Activated gamma-delta T cell (primary cell): Measurements from ENCODE around the gene THAP10.
"Not testable (repeated sequence)": the region's sequence is repeated elsewhere in the genome, so short reads cannot be mapped to it uniquely, and the experiment has no call there.

Experiments used
- DNase-seq: peaks from one replicate; lab custom pipeline; 2025; lab: John Stamatoyannopoulos, UW

Gene THAP10

DNA sequence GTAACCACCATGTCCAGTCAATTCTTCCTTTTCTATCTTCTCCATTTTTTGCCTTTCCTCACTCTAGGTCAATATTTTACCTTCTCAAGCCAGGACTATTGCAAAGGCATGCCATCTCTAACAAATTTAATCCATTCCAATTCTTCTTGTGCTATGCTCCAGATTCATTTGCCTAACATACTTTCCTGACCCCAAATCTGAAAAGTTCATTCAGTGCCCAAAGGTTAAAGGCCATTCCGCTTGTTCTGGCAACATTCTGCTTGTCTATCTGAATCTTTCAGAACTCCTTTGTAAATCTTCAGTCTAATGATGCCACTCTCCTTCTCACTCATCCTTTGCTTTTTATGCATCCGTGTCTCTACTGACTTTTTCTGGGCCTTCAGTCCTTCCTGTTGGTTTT lies 15.6 kb downstream of the THAP10 start:
- no peak for DNase-seq

DNA sequence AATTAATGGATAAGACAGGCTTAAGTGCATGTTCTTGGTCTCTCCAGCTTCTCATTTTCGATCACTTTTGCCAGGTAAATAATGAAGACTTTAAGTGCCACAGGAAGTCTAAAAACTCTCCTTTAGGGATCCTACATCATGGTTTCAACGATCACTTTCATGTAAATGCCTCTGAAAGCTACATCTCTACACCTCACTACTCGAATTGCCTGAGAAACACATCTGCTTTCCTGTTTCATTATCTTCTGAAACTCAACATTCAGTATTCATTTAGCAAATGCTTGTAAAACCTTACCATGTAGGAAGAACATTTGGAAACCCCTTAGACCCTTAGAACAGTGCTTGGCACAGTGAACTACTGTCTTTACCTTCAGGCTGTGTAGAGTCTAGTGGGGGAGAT lies 16.2 kb downstream of the THAP10 start:
- DNase-seq, result no peak

DNA sequence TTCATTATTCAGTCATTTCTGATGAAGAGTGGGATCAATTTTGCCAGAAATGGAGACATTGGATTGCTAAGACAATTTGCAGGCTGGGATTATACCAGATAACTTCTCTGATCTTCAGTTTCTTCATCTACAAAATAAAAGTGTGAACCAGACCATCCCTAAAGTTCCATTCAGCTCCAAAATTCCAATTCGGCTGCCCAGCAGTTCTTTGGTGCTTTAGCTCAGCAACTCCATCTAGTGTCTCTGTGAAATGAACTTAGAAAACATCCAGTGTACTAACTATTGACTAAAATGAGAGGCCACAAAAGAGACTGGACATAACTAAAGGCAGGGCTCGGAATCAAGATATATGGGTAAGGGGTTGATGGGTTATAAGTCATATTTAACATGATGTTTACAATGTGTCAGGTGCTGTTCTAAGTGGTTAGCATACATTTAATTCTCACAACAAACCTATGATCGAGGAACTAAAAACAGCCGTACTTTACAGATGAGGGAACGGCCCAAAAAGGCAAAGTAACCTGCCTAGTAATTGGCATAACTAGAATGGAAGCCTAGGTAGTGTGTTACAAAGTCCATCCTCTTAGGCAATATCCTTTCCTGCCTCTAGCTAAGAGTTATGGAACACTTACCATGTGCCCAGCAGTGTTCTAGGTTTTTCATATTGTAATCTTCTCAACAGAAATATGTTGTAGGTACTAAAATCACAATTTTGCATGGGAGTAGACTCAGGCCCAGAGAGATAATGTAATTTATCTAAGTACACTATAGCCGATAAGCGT lies 17.0 kb downstream of the THAP10 start:
- no peak for DNase-seq

DNA sequence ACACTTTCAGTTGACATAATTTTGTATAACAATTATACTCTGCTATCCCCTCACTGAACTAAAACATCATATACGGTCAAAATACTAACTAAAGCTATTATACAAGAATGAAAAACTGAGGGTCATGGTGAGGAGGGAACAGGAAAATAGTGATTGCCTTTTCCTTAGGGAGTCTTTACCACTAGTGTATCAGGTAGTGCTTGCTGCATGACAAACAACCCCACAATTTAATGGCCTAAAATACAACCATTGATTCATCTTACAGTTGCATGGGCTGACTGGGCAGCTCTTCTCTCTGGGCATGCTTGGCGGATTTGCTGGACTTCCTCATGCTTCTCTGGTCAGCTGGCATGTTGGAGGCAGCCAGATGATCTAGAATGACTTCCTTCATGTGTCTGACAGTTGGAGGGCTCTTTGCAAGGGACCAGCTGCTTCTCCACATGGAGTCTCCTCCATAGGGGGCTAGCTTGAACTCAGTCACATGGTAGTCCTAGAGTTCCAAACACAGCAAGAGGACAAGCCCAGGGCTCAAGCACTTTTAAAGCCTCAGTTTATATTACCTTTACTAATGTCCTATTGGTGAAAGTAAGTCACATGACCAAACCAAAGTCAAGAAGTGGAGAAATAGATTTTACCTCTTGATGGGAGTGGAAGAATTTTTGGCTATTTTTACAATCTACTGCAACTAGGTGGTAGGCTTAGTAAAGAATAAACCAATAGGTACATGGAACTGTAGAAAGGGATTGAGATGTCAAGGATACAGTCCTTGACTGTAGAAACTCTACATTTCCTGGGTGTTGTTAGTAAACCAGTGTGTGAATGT lies 18.8 kb downstream of the THAP10 start:
- DNase-seq, result no peak

DNA sequence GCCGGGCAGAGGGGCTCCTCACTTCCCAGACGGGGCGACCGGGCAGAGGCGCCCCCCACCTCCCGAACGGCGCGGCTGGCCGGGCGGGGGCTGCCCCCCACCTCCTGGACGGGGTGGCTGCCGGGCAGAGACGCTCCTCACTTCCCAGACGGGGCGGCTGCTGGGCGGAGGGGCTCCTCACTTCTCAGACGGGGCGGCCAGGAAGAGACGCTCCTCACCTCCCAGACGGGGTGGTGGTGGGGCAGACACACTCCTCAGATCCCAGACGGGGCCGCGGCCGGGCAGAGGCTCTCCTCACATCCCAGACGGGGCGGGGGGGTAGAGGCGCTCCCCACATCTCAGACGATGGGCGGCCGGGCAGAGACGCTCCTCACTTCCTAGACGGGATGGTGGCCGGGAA lies 20.7 kb downstream of the THAP10 start:
- DNase-seq, result not testable (repeated sequence)

DNA sequence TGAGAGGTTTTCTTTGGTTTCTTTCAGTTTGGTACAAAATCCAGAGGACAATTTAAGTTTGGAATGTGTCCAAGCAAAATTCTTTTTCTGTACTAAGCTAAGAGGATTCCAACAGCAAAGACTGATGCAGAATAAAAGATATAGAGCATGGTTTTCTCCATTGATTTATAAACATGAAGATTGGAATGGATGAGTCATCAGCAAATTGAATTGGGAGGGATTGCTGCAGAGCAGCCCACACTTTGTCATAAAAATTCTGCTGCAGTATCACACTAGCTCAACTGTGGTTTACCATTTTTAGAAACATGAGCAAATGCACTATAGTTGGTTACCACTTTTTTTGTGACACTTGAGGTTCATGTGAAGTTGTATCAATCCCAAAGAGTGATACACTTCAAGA lies 22.2 kb downstream of the THAP10 start:
- no peak for DNase-seq

DNA sequence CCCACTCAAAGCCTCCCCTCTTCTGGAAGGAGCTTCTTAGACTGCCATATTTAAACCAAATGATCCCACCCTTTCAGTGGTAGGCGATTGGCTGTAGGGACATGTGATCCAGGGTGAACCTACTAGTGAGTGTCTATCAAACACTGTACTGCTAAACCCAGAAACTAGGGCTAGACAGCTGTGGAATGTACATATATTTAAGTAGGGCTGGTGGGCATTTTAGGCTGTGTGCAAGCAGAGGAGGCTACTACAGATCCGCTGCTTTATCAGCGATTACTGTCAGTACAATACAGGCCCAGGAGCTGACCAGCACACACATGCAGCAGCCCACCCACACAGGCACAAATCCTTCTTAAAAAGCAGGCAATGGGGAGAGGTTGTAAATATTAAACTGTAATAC lies 22.9 kb downstream of the THAP10 start:
- DNase-seq, result no peak

DNA sequence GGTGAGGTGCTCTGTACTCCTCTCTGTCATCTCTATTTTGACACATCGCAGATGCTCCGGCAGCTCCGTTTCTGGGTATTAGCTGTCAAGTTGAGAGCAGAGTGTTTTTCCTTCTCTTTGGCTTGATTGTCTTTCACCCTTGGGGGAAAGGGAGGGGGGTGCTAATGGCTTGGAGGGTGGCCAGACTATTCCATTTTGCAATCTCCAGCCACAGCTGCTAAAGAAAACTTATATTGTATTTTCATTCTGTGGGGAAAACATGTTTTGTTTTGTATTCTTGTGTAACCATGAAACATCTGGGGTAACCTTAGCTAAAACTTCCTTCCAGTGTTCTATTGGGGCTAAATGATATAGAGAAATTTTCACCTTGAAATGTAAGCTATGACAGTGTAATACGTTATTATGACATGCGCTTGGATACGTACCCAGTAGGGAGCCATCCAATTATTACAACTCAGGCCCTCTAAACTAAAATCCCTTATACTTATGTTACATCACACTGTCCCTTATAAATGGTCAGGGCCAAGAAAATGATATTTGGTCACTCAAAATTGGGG lies 24.2 kb downstream of the THAP10 start:
- DNase-seq, result no peak

DNA sequence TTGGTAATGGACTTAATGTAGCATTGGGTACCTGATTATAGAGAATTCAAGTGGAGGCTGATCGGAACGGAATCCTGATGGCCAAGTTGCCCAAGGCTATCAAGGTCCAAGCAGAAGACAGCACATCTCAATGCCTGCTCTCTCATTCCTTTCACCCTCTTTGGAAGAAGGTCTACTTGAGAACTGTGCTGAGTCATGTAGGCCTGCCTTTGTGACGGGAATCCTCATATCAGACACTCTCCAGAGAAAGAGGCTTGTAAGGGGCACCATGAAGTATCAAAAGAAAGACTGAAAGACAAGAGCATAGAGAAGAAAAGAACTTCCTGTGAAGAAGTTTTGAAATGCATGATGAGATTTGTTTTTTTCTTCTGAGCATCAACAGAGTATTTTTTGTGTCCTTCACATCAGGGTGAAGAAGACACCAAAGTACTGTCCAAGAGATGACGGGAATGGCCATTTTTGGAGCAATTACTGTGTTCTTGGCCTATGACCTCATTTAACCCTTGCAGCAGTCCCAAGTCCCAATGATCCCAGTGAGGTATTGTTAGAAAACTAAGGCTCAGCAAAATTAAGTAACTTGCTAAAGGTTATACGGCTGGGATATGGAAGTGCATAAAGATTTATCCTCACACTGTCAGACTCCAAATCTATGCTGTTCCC lies 25.1 kb downstream of the THAP10 start:
- DNase-seq, result no peak

DNA sequence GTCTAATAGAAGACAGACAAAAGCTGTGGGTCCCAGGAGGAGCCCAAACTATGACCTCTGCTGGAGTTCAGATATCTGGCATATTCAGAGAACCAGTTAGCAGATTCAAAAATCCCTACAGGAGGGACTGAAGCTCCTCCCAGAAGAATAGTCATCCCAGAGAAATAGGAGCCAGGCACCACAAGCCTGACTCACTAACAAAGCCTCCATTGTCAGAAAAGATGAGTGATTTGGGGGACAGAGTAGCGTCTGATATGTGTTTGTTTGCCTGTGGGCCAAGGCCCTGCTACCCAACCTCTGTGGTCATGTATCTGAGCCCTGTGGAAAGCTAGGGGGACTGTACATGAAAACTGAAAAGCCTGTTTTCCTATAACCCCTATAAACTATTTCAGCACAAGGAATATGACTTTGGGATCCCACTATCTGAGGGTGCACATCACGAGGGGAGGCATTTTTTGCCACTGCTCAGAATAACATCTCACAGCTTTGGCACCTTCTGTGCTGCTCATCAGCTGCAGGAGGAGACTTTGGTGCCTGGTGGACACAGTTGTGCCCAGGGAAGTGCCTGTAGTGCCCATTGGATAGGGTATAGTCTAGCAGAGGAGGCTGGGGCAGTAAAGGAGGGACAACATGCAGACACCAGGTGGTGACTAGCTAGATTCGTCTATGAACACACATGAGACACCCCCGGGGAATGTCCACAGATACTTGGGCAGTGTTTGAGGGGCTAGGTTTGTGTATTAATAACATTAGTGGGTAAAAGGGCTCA lies 28.6 kb downstream of the THAP10 start:
- DNase-seq, result no peak

DNA sequence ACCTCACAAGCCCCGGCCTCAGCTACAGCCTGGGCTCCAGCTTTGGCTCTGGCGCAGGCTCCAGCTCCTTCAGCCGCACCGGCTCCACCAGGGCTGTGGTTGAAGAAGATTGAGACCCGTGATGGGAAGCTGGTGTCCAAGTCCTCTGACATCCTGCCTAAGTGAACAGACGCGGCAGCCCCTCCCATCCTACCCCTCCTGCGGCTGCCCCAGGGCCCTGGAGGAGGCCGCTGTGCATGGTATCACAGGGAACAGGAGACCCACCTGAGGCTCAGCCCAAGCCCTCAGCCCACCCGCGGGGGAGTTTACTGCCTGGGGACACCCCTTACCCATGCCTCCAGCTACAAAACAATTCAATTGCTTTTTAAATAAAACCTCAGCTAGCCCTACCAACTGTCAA lies 32.2 kb downstream of the THAP10 start:
- DNase-seq, result no peak

DNA sequence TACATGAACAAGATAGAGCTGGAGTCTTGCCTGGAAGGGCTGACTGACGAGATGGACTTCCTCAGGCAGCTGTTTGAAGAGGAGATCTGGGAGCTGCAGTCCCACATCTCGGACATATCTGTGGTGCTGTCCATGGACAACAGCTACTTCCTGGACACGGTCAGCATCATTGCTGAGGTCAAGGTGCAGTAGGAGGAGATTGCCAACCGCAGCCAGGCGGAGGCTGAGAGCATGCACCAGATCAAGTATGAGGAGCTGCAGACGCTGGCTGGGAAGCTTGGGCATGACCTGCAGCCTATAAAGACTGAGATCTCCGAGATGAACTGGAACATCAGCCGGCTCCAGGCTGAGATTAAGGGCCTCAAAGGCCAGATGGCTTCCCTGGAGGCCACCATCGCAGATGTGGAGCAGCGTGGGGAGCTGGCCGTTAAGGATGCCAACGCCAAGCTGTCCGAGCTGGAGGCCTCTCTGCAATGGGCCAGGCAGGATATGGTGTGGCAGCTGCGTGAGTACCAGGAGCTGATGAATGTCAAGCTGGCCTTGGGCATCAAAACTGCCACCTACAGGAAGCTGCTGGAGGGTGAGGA lies 32.8 kb downstream of the THAP10 start:
- no peak for DNase-seq

DNA sequence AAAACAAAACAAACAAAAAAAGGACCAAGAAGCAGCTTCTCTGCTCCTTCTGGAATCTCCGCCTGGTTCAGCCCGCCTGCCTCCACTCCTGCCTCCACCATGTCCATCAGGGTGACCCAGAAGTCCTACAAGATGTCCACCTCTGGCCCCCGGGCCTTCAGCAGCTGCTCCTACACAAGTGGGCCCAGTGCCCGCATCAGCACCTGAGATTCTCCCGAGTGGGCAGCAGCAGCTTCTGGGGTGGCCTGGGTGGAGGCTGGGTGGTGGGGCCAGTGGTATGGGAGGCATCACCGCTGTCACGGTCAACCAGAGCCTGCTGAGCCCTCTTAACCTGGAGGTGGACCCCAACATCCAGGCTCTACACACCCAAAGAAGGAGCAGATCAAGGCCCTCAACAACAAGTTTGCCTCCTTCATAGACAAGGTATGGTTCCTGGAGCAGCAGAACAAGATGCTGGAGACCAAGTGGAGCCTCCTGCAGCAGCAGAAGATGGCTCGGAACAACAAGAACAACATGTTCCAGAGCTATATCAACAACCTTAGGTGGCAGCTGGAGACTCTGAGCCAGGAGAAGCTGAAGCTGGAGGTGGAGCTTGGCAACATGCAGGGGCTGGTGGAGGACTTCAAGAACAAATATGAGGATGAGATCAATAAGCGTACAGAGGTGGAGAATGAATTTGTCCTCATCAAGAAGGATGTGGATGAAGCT lies 33.5 kb downstream of the THAP10 start:
- not testable (repeated sequence) for DNase-seq

DNA sequence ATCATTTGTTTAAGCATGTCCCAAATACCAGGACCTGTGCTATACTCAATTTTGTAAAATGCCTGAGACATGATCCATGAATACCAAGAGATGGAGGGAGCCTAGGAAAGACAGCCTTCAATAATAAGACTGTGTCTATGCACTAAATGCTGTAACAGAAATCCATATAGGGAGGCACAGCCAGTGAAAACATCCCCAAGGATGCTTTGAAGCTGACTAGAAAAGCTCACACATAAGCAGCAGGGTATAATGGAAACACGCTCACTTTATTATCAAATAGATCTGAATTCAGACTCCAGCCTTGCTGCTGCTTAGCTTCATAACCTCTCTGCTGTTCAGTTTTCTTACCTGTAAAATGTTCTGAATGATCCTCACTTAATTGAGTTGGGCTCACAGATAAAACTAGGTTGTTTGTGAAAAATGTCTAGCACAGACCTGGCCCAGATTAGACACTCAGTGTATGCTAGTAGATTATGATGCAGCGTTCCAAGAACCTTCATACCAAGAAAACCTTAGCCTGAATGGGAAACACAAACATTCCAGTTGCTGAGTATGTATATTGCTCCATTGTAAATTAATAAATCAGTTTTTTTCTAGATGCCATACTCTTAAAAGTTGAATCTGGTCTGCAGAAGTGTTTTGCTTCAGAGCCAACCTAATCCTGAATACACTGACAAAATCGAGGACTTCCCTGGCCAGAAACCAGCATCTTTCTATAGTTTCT lies 34.5 kb downstream of the THAP10 start:
- DNase-seq, result no peak

DNA sequence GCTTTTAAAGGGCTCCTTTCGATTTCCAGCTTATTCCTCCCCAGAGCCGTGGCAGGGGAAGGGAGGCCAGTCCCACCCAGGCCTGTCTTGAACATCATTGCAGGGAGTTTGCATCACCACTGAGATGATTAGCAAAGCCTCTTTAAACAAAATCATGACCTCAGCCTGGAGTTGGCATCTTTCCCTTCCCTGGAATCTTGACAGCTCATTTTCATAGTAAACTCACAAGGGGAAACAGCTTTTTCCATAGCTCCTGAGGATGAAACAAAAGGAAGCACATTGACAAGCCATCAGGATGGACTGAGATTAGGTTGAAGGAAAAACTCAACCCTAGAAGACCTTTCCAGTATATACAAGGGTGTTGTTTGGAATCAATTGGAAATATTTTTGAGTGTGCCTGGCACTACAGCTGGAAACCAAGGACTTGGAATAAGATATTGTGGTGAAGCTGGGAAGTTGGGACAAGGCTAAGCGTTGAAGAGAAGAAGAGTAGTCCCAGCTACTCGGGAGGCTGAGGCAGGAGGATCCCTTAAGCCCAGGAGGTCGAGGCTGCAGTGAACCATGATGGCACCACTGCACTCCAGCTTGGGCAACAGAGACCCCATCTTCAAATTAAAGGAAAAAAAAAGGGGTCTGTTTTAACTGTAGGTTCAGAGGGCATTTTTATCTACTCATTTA lies 35.2 kb downstream of the THAP10 start:
- no peak for DNase-seq

DNA sequence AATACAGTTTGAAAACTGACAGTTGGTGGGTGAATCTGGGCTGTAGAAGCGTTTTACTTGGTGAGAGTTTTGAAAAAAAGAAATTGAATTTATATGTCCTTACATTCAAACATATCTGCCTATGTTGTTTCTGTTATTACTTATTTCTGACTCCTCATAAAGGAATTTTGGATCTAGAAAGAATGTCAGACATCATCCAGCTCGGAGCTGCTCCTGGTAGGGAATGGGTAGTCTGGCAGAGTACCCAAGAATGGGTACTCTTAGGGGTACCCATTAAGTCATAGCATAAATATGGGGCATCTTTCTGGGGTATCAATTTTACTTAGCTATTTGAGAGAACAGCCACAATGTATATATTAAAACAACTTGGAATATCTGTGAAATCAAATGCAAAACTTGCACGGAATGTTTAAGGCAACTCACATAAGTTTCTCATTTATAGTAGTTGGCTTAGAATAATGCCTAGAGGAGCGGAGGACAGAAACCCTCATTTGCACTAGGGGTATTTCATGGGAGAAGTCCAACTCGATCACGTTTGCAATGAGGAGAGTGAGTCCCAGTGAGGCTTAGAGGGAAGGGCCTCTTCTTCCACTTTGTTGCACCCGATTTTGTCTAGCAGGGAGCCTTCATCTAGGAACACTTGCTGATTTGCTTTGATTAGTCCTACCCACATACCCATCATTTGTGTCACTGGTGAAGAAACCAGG lies 35.9 kb downstream of the THAP10 start:
- DNase-seq, result no peak

DNA sequence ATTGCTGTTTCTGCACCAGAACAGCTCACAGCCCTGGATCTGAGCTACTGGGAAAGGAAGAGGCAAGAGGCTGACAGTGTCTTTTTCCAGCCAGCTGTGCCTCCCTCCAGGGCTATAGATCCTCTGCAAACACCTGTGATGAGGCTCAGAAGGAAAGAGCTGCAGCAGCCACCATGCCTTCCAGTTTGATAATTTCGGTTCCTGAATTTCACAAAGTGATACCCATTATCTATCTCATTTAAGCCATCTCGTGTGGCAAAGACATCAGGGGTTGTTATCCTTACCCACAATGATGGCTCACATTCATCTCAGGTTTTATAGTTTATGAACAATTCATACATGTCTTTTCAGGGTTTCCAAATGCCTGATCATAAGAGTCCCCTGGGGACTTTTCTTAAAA lies 36.5 kb downstream of the THAP10 start:
- DNase-seq, result no peak

DNA sequence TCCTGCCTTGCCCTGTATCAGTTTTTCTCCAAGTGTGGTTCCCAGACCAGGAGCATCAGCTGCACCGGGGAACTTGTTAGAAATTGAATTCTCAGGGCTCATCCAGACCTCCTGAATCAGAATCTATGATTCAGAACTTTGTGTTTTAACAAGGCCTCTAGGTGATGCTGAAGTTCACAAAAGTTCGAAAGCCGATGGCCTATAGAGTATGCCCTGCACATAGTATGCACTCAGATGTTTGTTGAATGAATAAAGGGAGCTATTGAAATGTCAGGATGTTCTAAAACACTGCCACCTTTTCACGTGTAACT lies 37.6 kb downstream of the THAP10 start:
- no peak for DNase-seq
